RWPE1 (cell line): ENCODE data around the gene MS4A10.
"Not testable (repeated sequence)": the region's sequence is repeated elsewhere in the genome, so short reads cannot be mapped to it uniquely, and the experiment has no call there.

Source experiments
- CTCF ChIA-PET: fragments of 350-600 bp; sonication (Branson Sonifier 250); formaldehyde crosslinking; extraction: SDS; loops from one replicate; lab custom pipeline; 2021; lab: Yijun Ruan, JAX
- POLR2A ChIA-PET: fragments of 400-600 bp; formaldehyde crosslinking; extraction: SDS; loops from one replicate; lab custom pipeline; 2020; ENCODE audit warnings: antibody characterized with exemption; ENCODE audit not compliant: low non-redundant PET; lab: Yijun Ruan, JAX
- DNase-seq: peaks from one replicate; pipeline ENCODE4 v3.0.0; 2012; ENCODE audit warnings: low spot score
- H3K27ac ChIP-seq: fragments of 450-650 bp; 2 replicates; pipeline ENCODE4 v1.5.1; 2017
- TF ChIP-seq, protein P1 (sequence below): fragments of 450-650 bp; conservative IDR thresholded peaks from 2 replicates; pipeline ENCODE4 v1.5.1; 2017; ENCODE audit warnings: low read depth, mild to moderate bottlenecking

MS4A10 gene

DNA sequence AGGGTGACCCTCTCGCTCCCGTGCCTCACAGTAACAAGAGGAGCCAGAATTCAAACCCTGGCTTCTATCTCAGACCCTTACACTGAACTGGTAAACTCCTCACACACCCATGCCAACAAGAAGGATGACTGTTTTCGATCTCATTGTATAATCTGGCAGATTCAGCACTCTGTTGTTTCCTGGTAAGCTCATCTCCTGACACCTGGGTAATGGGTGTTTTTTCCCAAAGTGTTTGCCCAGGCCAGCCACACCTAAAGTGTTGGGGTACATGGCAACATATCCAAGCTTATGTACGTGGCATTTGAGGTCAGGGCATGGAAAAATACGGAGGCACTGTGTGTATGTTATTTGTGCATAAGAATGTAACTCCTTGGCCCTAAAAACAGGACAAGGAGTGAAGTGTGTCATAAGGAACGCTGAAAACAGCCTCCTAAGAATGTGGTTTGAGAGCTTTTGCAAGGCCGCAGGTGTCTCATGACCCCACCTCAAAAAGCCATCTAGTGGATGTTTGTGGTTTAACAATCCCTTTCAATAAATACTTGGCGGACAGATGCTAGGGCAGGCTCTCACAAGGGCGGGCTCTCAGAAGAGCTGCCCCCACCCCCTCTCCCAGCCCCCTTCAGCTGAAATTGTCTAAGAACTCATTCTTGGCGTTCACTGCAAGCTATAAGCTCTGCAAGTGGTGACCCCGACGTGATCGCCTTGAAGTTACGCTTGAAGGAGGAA lies 28.7 kb upstream of the MS4A10 start, which contains the start of gene MS4A15:
MS4A15 (plus strand) TSS at position 561 of the 726 bp plus-strand sequence. CDS start 6,867 bp downstream, outside the sequence.
- POLR2A ChIA-PET = no interaction called here
- CTCF ChIA-PET = interaction anchor here (0.5 to 0.7 kb wide), 8 partner anchors 13 to 1205 kb away, joined by 3 to 4 read pairs (median 3); no protein-coding TSS in a partner anchor
- TF ChIP-seq, protein P1, sequence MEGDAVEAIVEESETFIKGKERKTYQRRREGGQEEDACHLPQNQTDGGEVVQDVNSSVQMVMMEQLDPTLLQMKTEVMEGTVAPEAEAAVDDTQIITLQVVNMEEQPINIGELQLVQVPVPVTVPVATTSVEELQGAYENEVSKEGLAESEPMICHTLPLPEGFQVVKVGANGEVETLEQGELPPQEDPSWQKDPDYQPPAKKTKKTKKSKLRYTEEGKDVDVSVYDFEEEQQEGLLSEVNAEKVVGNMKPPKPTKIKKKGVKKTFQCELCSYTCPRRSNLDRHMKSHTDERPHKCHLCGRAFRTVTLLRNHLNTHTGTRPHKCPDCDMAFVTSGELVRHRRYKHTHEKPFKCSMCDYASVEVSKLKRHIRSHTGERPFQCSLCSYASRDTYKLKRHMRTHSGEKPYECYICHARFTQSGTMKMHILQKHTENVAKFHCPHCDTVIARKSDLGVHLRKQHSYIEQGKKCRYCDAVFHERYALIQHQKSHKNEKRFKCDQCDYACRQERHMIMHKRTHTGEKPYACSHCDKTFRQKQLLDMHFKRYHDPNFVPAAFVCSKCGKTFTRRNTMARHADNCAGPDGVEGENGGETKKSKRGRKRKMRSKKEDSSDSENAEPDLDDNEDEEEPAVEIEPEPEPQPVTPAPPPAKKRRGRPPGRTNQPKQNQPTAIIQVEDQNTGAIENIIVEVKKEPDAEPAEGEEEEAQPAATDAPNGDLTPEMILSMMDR = no peak
- H3K27ac ChIP-seq = no peak within 1 kb of the TSS
- DNase-seq = peak; percentile 22

DNA sequence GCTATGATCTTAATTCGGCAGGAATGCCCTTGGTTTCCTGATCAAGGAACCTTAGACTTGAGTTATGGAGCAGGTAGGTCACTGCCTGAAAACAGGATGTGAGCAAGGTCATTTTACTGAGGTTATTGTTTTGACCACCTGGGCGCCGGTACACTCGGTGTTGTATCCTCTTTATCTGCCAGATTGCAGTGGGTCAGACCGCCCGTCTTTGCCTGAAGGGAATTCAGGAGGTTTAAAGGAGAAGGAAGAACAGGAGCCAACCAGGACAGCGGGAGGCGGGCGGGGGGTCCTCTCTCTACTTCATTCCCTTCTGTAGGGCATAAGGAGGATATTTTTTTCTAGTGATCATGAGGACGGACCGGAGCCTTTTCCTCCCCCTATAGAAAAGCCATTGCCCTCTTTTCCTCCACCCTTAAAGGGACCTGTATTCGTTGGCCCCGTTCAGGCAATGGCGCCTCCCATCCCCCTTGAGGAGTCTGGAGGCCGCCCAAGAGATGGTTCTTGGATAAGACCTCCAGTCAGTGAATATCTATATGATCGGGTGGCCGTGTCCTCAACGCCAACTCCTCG lies 27.8 kb upstream of the MS4A10 start:
- TF ChIP-seq, protein P1 = no peak
- no peak for DNase-seq
- POLR2A ChIA-PET = no interaction called here
- CTCF ChIA-PET = interaction anchor here (0.6 kb wide), 2 partner anchors 17 to 293 kb away, joined by 3 to 4 read pairs; no protein-coding TSS in a partner anchor
- no peak overlapping the region for H3K27ac ChIP-seq

DNA sequence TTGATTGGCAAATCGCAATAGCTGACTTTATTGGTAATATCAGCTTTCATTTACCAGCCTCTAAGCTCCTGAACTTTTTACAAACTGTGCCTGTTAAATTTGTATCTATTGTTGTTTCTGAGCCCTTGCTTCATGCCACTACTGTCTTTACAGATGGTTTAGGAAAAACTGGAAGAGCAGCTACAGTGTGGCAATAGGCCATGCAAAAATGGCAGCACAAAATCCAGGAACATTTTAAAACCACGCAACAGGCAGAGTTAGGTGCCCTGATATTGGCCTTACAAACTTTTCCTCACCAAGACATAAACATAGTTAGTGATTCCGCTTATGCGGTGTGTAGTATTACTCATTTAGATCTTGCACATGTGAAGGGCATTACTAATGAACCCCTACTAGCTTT lies 26.5 kb upstream of the MS4A10 start:
- DNase-seq, H3K27ac ChIP-seq, POLR2A ChIA-PET: not testable (repeated sequence)
- CTCF ChIA-PET = interaction anchor here (0.6 kb wide), 1 partner anchor 429 kb away, joined by 3 read pairs; no protein-coding TSS in a partner anchor

DNA sequence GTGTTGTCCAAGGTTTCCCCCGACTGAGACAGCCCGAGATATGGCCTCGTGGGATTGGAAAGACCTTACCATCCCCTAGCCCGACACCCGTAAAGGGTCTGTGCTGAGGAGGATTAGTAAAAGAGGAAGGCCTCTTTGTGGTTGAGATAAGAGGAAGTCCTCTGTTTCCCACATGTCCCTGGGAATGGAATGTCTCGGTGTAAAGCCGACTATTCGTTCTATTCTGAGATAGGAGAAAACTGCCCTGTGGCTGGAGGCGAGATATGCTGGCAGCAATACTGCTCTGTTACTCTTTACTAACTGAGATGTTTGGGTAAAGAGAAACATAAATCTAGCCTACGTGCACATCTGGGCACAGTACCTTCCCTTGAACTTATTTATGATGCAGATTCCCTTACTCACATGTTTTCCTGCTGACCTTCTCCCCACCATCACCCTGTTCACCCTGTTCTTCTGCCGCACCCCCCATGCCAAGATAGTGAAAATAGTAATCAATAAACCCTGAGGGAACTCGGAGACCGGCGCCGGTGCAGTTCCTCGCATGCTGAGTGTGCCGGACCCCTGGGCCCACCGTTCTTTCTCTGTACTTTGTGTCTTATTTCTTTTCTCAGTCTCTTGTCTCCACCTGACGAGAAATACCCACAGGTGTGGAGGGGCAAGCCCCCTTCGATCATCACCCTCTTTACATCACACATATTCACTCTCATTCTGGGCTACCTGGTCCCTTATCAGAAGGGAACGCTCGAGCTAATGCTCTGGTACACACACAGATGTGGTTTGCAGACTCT lies 25.5 kb upstream of the MS4A10 start:
- CTCF ChIA-PET = interaction anchor here (0.5 to 0.8 kb wide), 3 partner anchors 39 to 428 kb away, joined by 3 read pairs; no protein-coding TSS in a partner anchor
- DNase-seq, H3K27ac ChIP-seq, POLR2A ChIA-PET: not testable (repeated sequence)

DNA sequence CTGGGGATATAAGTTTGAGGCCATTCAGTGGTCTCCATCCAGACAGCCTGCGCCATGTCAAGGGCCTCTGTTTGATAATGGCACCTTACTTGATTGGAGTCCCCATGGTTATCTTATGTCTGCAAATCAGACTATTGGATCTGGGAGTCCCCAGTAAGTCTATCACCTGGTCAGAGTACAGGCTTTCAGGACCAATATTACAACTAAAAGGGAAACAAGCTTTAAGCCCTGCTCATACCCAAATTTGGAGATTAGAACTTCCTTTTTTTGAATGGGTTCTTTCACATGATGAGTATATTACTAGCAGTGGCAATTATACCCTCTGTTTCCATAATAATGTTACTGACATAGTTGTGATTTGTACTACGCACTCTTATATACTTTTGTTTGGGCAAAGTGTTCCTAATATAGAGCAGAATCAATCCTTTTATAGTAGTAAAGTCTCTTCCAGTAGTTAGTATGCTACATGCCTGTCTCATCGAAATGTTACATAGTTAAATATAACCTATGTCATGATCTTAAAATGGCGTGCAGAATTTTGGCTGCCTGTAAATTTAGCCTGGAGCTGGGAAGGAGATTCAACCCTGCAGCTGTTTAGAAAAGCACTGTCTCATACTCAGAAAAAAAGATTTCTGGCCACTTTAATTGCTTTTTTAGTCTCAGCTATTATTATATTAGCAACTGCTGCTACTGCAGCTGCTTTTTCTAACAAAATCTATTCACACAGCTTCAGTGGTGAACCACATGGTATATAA lies 23.5 kb upstream of the MS4A10 start:
- ChIA-PET POLR2A (no interaction called here), CTCF (interaction anchor here (0.6 kb wide), 1 partner anchor 32 kb away, joined by 6 read pairs; no protein-coding TSS in a partner anchor)
- DNase-seq = no peak
- TF ChIP-seq, protein P1 = no peak
- H3K27ac ChIP-seq = no peak overlapping the region

DNA sequence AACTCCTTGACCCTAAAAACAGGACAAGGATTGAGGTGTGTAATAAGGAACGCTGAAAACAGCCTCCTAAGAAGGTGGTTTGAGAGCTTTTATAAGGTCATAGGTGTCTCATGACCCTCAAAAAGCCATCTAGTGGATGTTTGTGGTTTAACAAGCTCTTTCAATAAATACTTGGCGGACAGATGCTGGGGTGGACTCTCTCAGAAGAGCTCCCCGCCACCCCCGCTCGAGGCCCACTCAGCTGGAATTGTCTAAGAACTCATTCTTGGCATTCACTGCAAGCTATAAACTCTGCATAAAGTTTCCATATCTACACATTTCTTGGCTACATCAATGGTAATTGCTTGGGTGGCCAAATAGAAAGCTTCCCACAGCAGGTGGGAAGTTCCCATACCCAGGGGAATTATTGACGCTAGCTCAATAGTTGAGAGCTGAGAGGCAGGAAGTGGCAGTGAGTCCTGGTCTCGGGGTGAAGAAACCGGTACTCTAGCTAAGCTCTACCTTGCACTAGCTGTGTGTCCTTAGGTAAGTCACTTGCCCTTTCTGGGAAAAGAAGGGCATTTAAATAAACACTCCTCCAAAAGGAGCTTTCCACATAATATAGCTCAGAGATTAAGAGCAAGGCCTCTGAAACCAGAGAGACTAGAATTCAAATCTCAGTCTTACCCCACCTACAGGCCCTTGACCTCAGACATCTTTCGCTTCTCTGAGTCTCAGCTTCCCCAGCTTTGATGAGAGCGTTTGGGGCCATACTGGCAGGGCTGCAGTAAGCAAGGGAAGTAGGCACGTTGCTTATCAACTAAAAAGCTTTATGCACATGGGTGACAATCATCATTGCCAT lies 22.1 kb upstream of the MS4A10 start:
- no peak overlapping the region for H3K27ac ChIP-seq
- DNase-seq = no peak
- ChIA-PET POLR2A (no interaction called here), CTCF (interaction anchor here (0.6 to 1.3 kb wide), 9 partner anchors 9 to 108 kb away, joined by 3 to 7 read pairs (median 3); no protein-coding TSS in a partner anchor)
- TF ChIP-seq, protein P1 = 0 out of 2 replicates have a peak, but pooled peaks have one; percentile 18
